Loucy (cell line): ENCODE data around the gene OPHN1.

ENCODE experiments used
- H2AFZ ChIP-seq: fragments of 200-600 bp; sonication (generic); 2 replicates; pipeline ENCODE4 v1.6.0; 2016; ENCODE audit warnings: antibody characterized with exemption, mild to moderate bottlenecking, low read length, moderate library complexity
- H3F3A ChIP-seq: fragments of 200-600 bp; 2 replicates; pipeline ENCODE4 v1.6.0; 2016; ENCODE audit warnings: antibody characterized with exemption, low read depth, mild to moderate bottlenecking
- H3K27me3 ChIP-seq: fragments of 200-600 bp; sonication (generic); 2 replicates; pipeline ENCODE4 v1.6.1; 2014; ENCODE audit warnings: low read length, mild to moderate bottlenecking; ENCODE audit not compliant: insufficient read depth, poor library complexity, severe bottlenecking
- H3K36me3 ChIP-seq: fragments of 200-600 bp; sonication (generic); 2 replicates; pipeline ENCODE4 v1.6.1; 2016; ENCODE audit warnings: low read length; ENCODE audit not compliant: insufficient read depth
- H3K4me1 ChIP-seq: fragments of 200-600 bp; sonication (generic); 2 replicates; pipeline ENCODE4 v1.5.1; 2014; ENCODE audit warnings: low read length, mild to moderate bottlenecking; ENCODE audit not compliant: insufficient read depth, poor library complexity, severe bottlenecking
- H3K4me2 ChIP-seq: fragments of 200-600 bp; sonication (generic); 2 replicates; pipeline ENCODE4 v1.6.0; 2014; ENCODE audit warnings: antibody characterized with exemption, low read length, low read depth, mild to moderate bottlenecking; ENCODE audit not compliant: poor library complexity, severe bottlenecking
- H3K4me3 ChIP-seq: fragments of 200-600 bp; sonication (generic); 2 replicates; pipeline ENCODE4 v1.5.1; 2014; ENCODE audit warnings: low read length, mild to moderate bottlenecking, mixed read lengths; ENCODE audit not compliant: poor library complexity, severe bottlenecking
- H3K79me2 ChIP-seq: fragments of 200-600 bp; sonication (generic); 2 replicates; pipeline ENCODE4 v1.6.1; 2014; ENCODE audit warnings: low read length; ENCODE audit not compliant: insufficient read depth
- H3K9ac ChIP-seq: fragments of 200-600 bp; sonication (generic); 2 replicates; pipeline ENCODE4 v1.6.0; 2014; ENCODE audit warnings: mild to moderate bottlenecking, low read depth, low read length, moderate library complexity; ENCODE audit not compliant: poor library complexity, severe bottlenecking
- H3K9me2 ChIP-seq: fragments of 200-600 bp; sonication (generic); replicated peaks from 2 replicates; pipeline ENCODE4 v1.6.1; 2016; ENCODE audit warnings: low read depth, low read length, mixed read lengths
- H3K9me3 ChIP-seq: fragments of 200-600 bp; sonication (generic); 2 replicates; pipeline ENCODE4 v1.6.1; 2014; ENCODE audit warnings: mild to moderate bottlenecking, antibody characterized with exemption, low read length, low read depth; ENCODE audit not compliant: insufficient read depth
- H4K20me1 ChIP-seq: fragments of 200-600 bp; sonication (generic); 2 replicates; pipeline ENCODE4 v1.6.0; 2014; ENCODE audit warnings: antibody characterized with exemption, low read length, mild to moderate bottlenecking; ENCODE audit not compliant: insufficient read depth, poor library complexity, severe bottlenecking
- EZH2phosphoT487 ChIP-seq: fragments of 200-600 bp; IDR thresholded peaks from 2 replicates; pipeline ENCODE4 v1.6.1; 2018; ENCODE audit warnings: antibody characterized with exemption, mild to moderate bottlenecking, moderate library complexity, borderline replicate concordance
- TF ChIP-seq, protein P1 (sequence below): fragments of 200-600 bp; sonication (generic); conservative IDR thresholded peaks from 2 replicates; pipeline ENCODE4 v1.5.1; 2014; ENCODE audit warnings: mild to moderate bottlenecking, antibody characterized with exemption, low read length

Gene OPHN1

DNA sequence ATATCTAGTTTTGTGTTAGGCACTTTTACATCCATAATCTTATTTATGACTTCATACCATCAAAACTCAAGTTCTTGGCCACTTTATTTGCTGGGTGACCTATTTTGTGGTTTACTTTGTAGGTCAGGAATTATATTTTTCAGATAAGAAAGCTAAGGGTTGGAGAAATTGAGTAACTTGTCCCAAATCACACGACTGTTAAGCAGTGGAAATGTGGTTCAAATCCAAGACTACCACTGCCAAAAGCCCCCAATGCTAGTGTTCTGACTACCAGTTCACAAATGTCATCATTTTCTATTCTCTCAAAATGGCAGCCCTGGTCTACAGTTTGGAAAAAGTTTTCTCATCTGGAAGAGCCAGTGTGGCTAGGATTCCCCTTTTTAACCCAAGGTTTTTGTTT, 74.6 kb downstream of the OPHN1 start:
- H3K36me3 ChIP-seq = no peaks in the 10 kb centered on the region
- no peak overlapping the region for H2AFZ ChIP-seq
- no peak overlapping the region for H3K4me2 ChIP-seq
- no peaks in the 10 kb centered on the region for H3K9me3 ChIP-seq
- no peaks in the 10 kb centered on the region for H3K9me2 ChIP-seq
- no peaks in the 10 kb centered on the region for H3F3A ChIP-seq
- H4K20me1 ChIP-seq = no peaks in the 10 kb centered on the region
- TF ChIP-seq EZH2phosphoT487 = no peak
- TF ChIP-seq, protein P1, sequence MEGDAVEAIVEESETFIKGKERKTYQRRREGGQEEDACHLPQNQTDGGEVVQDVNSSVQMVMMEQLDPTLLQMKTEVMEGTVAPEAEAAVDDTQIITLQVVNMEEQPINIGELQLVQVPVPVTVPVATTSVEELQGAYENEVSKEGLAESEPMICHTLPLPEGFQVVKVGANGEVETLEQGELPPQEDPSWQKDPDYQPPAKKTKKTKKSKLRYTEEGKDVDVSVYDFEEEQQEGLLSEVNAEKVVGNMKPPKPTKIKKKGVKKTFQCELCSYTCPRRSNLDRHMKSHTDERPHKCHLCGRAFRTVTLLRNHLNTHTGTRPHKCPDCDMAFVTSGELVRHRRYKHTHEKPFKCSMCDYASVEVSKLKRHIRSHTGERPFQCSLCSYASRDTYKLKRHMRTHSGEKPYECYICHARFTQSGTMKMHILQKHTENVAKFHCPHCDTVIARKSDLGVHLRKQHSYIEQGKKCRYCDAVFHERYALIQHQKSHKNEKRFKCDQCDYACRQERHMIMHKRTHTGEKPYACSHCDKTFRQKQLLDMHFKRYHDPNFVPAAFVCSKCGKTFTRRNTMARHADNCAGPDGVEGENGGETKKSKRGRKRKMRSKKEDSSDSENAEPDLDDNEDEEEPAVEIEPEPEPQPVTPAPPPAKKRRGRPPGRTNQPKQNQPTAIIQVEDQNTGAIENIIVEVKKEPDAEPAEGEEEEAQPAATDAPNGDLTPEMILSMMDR = no peak
- no peaks in the 10 kb centered on the region for H3K4me1 ChIP-seq
- no peaks in the 10 kb centered on the region for H3K79me2 ChIP-seq
- no peak overlapping the region for H3K4me3 ChIP-seq
- no peak overlapping the region for H3K9ac ChIP-seq
- H3K27me3 ChIP-seq = no peaks in the 10 kb centered on the region

DNA sequence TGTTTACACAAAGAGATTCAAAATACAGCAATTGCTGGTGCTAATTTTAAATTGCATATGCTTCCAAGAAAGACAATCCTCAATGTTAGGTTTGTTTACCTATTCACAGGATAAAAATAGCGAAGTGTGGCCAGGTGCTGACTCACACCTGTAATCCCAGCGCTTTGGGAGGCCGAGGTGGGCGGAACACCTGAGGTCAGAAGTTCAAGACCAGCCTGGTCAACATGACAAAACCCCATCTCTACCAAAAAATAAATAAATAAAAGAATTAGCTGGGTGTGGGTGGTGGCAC, 77.7 kb downstream of the OPHN1 start:
- no peaks in the 10 kb centered on the region for H3K27me3 ChIP-seq
- H3K9me2 ChIP-seq = no peaks in the 10 kb centered on the region
- H3K9ac ChIP-seq = no peak overlapping the region
- H4K20me1 ChIP-seq = no peaks in the 10 kb centered on the region
- H3F3A ChIP-seq = no peaks in the 10 kb centered on the region
- no peaks in the 10 kb centered on the region for H3K9me3 ChIP-seq
- H3K36me3 ChIP-seq = no peaks in the 10 kb centered on the region
- H3K4me2 ChIP-seq = no peak overlapping the region
- no peak for TF ChIP-seq EZH2phosphoT487
- TF ChIP-seq, protein P1 = no peak
- no peaks in the 10 kb centered on the region for H3K4me1 ChIP-seq
- H3K4me3 ChIP-seq = no peak overlapping the region
- no peaks in the 10 kb centered on the region for H3K79me2 ChIP-seq
- H2AFZ ChIP-seq = no peak overlapping the region

DNA sequence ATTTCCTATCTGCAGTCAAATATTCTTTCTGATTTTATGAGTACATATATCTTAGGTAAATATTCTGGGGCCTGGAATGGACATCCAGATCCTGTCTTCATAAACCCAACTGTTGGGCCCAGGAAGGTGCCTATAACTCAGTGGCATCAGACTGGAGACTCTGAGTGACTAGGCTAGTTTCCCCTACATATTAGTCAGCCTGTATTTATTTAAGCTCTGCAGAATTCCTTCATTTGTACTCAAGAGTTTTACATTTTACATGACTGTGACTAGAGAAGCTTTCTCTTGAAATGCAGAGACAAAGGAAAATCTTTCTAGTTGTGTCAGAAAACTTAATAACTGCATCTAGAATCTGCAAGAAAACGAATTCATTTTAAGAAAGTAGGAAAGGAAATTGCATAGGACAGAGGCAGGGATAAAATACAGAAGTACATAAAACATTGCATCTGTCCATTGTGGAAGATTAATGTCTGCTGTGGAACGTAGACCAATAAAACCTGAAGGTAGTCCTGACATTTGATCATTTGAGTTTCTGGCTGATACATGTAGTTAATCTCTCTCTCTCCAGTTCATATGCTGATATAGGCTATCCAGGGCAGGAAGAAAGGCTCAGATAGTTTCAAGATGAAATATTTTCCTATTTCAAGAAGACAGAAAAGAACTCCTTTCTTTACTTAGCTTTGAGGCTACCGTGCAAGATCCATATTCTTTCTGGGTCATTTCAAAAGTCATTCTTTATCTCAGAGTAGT, 78.2 kb downstream of the OPHN1 start:
- Histone ChIP-seq H3F3A (no peaks in the 10 kb centered on the region), H3K27me3 (no peaks in the 10 kb centered on the region), H3K79me2 (no peaks in the 10 kb centered on the region), H3K4me1 (no peaks in the 10 kb centered on the region), H3K9me2 (no peaks in the 10 kb centered on the region), H3K4me3 (no peak overlapping the region), H3K9ac (no peak overlapping the region), H3K4me2 (no peak overlapping the region), H4K20me1 (no peaks in the 10 kb centered on the region), H3K36me3 (no peaks in the 10 kb centered on the region), H3K9me3 (no peaks in the 10 kb centered on the region), H2AFZ (no peak overlapping the region)
- TF ChIP-seq EZH2phosphoT487 = no peak
- TF ChIP-seq, protein P1 = no peak
